ENCODE data around the gene TAAR6.
"Not testable (repeated sequence)": the region's sequence is repeated elsewhere in the genome, so short reads cannot be mapped to it uniquely, and the experiment has no call there.

The TAAR6 gene, protein sequence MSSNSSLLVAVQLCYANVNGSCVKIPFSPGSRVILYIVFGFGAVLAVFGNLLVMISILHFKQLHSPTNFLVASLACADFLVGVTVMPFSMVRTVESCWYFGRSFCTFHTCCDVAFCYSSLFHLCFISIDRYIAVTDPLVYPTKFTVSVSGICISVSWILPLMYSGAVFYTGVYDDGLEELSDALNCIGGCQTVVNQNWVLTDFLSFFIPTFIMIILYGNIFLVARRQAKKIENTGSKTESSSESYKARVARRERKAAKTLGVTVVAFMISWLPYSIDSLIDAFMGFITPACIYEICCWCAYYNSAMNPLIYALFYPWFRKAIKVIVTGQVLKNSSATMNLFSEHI

DNA sequence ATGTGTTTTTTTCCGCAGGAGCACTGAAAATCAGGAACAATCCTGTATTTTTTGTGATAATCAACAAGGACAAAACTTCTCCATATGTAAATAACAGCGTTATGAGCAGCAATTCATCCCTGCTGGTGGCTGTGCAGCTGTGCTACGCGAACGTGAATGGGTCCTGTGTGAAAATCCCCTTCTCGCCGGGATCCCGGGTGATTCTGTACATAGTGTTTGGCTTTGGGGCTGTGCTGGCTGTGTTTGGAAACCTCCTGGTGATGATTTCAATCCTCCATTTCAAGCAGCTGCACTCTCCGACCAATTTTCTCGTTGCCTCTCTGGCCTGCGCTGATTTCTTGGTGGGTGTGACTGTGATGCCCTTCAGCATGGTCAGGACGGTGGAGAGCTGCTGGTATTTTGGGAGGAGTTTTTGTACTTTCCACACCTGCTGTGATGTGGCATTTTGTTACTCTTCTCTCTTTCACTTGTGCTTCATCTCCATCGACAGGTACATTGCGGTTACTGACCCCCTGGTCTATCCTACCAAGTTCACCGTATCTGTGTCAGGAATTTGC, at the start of gene TAAR6:
Gene TAAR6 (plus strand): TSS at position 102 of the 557 bp plus-strand sequence. CDS start 0 bp downstream, at position 102.
- no peak for DNase-seq (ENCODE audit: low read depth)

DNA sequence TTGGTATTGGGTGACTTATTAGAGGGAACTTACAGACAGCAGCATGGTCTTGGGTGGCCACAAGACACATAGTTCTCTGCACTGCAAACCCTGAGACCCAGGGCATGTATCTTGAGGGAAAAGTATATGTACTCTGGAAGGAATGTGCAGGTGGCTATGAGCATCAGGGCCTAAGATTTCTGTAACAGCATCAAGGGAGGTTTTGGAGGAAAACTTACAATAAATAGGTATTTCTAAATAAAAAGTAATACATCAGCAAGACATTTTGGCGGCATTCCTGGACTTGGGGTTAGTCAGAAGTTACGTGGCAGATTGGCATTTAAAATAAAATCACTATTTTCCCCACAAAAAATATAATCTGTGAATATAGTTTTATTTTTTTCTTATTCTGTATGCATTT, 49.2 kb upstream of the TAAR6 start:
- DNase-seq (ENCODE audit: low read depth): no peak

DNA sequence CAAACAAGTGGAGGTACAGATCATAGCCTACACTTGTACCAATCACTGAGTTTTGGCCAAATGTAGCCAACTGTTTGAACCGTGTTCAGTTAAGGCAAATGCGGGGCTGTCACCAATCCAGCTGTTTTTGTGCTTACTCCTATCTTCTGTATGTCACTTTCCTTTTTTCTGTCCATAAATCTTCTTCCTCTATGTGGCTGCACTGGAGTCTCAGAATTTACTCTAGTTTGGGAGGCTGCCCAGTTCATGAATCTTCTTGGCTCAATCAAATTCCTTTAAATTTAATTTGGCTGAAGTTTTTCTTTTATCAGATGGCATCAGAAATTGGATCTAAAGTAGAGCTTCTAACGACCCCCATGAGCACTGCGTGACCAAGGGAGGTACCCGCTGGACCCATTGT, 45.5 kb upstream of the TAAR6 start:
- DNase-seq (ENCODE audit: low read depth): no peak

DNA sequence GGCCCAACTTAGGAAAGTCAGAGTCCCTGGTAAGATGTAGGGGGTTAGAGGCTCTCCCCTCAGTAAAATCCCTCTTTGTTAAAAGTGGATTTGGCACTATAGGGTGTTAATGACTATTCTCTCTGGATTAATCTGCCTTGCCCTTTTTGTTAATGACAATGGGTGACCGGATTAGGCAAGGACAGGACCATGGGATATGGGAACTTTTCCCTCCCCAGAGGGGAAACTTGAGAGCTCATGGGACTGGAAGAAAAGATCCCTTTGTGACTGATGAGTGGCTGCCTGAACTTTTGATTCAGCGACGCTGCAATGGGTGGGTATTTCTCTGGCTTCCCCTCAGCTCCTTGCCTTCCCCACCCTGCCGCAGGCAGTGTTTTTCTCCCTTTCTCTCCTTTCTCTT, 44.3 kb upstream of the TAAR6 start:
- no peak for DNase-seq (ENCODE audit: low read depth)

DNA sequence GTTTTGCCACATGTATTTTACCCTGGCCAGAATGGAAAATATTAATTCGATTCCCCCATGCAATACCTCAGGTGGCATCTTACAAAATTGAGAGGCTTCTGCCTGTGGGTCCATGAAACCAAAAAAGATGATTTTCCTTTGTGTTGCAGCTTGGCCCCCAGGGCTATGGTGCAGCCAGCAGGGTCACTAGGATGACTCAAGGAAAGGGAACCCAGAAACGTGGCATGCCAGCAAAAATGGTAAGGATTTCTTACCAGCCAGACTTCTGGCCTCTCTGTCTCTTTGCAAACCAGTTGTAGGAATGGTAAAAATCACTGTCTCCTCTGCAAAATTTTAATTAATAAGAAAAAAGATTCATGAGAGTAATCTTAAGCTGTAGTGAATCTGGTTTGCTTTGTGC, 43.7 kb upstream of the TAAR6 start:
- DNase-seq (ENCODE audit: low read depth): no peak

DNA sequence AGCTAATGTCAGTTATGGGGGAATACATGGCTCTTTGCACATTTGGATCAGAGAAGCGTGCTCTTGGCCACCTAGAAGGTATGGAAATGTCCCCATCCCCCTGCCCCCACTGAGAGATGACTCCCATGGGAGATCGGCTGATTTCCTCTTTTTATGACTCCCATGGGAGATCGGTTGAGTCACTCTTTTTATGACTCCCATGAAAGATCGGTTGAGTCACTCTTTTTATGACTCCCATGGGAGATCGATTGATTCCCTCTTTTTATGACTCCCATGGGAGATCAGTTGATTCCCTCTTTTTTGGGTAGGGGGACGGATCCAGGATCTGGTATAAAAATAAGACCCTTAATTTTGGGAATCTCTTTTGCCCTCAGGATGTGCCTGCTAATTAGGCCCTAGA, 42.3 kb upstream of the TAAR6 start:
- no peak for DNase-seq (ENCODE audit: low read depth)

DNA sequence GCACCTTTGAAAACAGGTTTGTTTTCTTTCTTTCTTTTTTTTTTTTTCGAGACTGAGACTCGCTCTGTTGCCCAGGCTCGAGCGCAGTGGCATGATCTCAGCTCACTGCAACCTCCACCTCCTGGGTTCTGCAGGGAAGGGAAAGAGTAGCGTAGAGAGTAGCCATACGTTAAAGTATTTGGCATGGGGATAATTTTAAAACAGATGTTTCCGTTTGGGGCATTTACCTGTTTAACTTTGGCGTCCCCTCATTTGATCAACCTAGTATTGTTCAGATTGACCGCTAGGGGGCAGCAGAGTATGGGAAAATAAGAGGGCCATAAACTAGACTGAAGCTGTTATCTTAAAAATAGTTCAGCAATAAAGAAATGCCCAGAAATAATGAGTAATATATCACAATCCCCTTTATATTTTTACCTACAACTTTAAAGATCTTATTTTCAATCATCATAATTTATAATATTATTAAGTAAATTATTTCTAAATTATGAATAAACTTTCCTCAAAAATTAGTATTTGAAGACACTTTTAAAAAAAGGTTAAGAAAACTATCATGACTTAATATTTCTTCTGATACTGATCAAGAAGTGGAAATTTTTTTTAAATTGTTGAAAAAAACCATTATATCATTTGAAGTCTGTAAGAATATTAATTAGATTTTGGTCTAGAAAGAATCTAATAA, 39.7 kb upstream of the TAAR6 start:
- DNase-seq (ENCODE audit: low read depth): peak; percentile 45

DNA sequence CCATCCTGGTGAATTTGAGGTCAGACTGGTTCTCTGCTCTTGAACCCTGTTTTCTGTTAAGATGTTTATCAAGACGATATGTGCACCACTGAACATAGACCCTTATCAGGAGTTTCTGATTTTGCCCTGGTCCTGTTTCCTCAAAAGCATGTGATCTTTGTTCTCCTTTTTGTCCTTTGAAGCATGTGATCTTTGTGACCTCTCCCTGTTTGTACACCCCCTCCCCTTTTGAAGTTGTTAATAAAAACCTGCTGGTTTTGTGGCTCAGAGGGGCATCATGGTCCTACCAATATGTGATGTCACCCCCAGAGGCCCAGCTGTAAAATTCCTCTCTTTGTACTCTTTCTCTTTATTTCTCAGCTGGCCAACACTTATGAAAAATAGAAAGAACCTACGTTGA, 35.6 kb upstream of the TAAR6 start:
- DNase-seq (ENCODE audit: low read depth): not testable (repeated sequence)

DNA sequence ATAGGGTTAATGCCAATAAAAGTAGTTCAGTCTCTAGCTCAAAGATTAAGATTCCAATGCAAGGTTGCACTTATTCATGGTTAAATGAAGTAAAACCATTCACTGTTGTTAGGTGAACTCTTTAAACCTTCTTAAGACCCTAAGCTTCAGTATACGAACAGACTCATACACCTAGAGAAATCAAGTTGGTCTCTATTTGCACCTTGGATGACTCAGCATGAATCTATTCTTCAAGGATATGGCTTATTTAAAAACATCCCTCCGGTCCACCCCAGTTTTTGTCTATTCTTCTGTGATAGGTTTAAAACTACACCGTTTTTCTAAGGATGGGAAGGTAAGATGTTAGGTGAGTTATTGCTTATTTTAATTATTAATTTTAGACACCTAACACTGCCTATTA, 33.0 kb upstream of the TAAR6 start:
- no peak for DNase-seq (ENCODE audit: low read depth)

DNA sequence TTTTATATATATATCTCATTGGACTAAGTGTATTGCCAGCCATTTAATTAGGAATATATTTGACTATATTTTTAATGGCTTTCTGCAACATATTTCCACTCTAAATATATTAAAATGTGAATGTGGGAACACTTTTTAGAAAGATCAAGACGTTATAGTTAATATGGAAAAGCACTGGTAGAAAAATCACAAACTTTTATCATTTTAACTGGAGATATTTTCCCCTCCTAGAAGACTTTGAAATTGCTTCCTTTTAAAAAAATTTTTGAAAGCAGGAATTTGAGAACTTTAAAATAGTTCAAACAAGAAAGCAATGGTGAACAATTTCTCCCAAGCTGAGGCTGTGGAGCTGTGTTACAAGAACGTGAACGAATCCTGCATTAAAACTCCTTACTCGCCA, 32.1 kb upstream of the TAAR6 start, which contains the start of gene TAAR9:
Gene TAAR9 (plus strand): TSS at position 301 of the 400 bp plus-strand sequence. CDS start 13 bp downstream, at position 314.
- no peak for DNase-seq (ENCODE audit: low read depth)

DNA sequence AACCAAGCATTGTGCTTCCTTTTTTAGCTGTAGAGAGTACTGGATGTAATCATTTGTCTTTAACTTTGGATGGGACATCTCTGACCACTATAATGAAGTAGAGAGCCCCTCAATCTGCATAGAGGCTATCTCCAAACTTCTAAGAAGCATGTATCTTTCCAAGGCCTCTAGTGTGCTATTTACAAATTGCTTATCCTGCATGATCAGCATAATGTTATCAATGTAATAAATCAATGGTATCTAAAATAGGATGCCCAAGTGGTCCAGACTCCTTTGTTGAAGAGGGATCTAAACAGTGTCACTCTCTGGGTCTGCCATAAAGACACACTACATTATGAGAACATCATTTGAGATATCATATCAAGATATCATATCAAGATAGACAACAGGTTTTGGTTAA, 25.3 kb upstream of the TAAR6 start:
- DNase-seq (ENCODE audit: low read depth): no peak

DNA sequence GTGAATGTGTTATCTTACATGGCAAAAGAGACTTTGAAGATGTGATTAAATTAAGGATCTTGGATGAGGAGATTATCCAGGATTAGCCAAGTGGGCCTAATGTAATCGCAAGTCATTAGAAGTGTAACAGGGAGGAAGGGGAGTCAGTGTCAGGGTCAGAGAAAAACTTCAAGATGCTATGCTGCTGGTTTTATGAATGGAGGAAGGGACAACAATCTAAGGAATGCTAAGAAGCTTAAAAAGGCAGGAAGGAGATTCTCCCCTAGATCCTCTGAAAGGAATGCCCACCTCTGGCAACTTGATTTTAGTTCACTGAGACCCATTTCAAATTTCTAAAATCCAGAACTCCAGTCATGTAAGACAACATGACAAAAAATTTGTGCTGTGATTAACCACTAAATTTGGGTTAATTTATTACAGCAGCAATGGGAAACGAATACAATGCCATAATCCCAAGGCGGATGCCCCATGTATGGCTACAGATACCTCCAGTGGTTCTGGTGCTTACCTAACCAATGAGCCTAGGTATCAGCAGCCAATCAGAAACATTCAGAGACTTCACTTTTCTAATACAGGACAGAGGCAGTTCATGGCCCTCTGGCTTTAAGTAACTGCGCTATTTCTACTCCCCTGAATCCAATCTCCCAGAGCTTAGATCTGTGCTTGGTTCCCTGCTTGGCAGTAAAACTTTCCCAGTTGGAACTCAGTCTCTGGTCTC, 21.2 kb upstream of the TAAR6 start:
- no peak for DNase-seq (ENCODE audit: low read depth)

DNA sequence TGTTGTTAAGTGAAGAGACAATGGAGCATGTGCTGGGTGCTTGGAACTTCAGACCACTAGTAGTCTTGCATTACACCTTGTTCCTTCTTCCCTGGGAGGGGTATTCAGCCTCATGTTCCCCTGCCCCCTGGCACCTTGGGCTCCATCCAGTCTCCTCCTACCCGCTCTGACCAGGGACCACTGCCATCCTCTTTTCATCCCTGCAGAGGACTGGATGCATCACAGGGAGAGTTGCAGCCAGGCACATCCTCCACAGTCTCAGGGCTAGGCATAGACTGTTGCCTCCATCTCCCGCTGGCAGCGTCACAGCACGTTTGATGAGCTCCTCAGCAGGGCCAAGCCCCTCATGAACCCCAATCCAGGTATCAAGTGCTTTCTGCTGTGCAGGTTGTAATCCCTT, 18.9 kb upstream of the TAAR6 start:
- no peak for DNase-seq (ENCODE audit: low read depth)

DNA sequence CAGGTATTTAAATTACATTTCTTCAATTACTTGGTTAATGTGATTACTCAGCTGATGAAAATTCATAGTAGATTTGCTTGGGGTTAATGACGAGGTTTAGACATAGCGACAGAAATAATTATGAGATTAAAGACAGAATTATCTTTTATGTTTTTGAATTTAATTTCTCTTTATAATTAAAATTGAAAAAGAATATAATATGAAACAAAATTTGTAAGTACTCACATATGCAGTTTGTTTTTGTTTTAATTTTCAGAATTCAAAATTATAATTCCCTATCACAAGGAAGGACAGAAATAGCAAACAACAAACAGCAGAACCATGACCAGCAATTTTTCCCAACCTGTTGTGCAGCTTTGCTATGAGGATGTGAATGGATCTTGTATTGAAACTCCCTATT, 17.8 kb upstream of the TAAR6 start, which contains the start of gene TAAR8:
Gene TAAR8 (plus strand): TSS at position 301 of the 400 bp plus-strand sequence. CDS start 21 bp downstream, at position 322.
- no peak for DNase-seq (ENCODE audit: low read depth)

DNA sequence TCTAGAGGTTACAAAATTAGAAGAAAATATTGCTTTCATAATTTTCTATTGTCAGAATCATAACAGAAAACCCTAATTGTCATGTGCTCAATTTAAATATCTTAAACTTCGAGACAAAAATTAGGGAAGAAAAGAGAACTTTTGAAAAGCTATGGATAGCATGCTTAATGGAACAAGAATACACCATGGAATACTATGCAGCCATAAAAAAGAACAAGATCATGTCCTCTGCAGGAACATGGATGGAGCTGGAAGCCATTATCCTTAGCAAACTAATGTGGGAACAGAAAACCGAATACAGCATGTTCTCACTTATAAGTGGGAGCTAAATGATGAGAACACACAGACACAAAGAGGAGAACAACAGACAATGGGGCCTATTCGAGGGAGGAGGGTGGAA, 10.0 kb upstream of the TAAR6 start:
- not testable (repeated sequence) for DNase-seq (ENCODE audit: low read depth)

DNA sequence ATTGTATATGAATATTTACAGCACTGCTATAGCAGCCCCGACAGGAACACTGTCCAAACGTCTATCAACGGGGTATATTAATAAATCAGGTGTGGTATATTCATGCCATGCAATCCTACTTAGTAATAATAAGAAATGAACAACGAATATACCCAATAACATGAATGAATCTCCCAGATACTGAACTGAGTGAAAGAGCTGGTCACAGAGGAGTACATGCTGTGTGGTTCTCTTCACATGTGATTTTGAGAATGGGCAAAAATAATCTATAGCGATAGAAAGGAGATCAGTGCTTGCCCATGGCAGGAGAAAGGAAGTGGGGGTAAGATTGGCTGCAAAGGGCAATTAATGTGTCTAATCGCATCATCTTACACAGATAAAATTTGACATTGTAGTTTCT, 3.7 kb upstream of the TAAR6 start:
- DNase-seq (ENCODE audit: low read depth): no peak

DNA sequence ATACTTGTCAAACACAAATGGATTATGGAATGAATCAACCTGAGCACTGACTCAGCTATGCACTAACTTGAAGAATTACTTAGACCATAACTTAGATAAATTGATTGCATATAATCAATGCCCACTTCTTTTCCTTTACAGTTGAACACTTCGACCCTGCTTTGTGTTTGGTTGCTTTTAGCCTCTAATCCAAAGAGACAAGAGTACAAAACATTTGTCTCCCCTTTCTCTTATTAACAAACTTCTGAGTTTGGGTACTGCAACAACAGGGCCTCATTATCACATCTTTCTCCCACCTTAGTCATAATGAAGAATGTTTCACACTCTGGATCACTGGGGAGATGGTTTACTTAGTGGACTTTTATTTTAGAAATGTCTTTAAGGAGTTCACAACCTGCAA, 2.6 kb upstream of the TAAR6 start:
- no peak for DNase-seq (ENCODE audit: low read depth)

DNA sequence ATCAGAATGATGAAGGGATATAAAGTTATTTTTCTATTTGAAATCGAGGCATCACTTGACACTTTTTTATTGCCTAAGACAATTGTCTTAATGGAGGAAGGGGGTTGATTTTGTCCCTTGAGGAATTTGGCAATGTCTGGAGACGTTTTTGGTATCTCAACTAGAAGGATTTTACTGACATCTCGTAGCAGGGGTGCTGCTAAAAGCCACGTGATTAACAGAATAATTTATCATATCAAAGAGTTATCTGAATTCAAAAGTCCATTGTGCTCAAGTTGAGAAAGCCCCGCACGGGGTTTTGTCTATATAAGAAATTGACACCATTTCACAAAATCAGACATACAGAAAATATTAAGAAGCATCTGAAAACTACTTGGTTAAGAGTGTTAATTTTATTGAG, 1.5 kb upstream of the TAAR6 start:
- DNase-seq (ENCODE audit: low read depth): no peak

DNA sequence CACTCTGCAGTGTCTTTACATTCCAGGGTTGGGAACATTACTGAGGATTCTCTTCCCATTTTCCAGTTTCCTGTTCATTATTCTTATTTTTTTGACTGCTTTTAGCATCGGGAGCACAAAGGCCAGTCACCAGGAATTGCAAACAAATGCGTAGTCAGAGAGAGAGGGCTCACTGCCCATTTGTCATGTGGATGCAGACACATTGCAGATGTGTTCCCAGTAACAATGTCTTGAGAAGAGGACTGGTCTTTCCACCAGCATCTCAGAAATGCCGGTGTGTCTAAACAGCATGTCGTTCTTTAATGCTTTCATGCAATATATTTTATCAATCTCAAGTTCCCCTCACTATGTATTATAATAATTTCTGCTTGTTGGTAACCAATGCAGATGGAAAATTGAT, 952 bp upstream of the TAAR6 start:
- DNase-seq (ENCODE audit: low read depth): no peak

DNA sequence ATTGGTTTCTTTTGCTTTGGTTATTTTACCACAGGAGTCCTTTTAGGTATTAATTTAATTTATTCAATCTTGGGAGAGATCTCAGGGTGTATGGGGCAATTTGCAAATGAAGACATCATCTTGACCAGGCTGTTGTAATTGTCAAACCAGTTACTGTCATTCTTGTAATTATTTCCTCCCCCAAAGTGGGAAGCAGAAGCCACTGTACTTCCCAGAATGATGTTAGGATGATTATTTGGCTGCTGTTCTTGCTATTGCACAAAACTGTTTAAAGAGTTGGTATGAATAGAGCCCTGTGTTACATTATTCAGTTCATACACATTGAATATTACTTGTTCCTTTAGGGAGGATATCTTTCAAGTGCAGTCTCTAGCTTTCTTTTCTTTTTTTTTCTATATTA, 1.7 kb downstream of the TAAR6 start:
- no peak for DNase-seq (ENCODE audit: low read depth)

DNA sequence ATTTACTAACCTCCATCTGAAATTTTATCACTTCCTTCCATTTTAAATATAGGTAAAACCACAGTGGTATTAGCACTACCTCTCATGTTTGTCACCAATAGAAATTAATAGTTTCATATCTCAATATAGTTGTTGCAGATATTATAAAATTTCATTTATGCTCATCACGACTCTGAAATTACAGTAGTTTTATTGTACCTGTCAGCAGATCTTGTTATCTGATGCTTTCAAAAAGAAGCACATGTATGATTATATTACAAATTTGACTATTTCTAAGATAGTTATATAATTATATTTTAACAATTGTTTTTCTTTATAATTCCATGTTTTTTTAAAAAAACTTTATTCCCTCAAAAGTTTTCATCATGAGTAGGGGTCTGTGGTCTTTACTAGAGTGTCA, 14.6 kb downstream of the TAAR6 start:
- DNase-seq (ENCODE audit: low read depth): no peak

DNA sequence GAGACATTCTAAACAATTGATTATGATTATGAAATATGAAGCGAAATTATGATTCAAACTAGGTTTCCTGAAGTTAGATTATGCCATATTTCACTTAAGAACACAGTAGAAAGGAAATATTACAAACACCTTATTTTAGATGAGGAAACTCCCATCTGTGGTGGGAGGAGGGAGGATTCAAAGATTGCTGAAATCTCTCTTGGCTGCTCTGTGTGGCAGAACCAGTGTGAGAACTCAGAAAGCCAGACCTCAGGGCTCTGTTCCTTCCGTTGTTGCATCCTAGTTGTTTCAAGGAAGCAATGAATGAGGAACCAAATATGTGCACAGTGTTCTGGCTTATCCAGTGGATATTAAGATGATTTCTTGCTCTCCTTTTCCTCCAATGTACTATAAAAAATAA, 17.3 kb downstream of the TAAR6 start:
- DNase-seq (ENCODE audit: low read depth): no peak

DNA sequence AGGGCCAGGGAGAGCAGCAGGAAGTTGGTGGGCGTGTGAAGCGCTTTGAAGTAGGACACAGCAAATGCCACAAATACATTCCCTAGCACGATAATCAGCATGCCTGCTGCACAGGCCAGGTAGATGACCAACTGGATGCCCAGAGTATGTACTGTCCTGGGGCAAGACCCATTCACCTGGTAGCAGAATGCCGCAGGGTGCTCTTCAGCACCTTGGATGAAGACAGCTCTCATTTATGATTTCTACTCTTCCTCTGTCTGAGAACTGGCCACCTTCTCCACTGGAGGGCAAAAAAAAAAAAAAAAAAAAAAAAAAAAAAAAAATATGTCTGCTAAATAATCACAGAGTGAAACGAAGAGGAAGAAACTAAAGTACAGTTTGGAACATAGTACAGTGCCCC, 19.3 kb downstream of the TAAR6 start, which contains the start of gene TAAR5:
Gene TAAR5 (minus strand): TSS at position 288 of the 400 bp plus-strand sequence. CDS start 55 bp downstream, at position 233.
- DNase-seq (ENCODE audit: low read depth): no peak

Data from activated T-helper 1 cell treated with Interleukin-2 at 50 U/mL for 16 hours (primary cell).